HepG2 (cell line): Measurements from ENCODE around the gene PEX14. TPM values are rescaled to one million over a fixed set of nuclear protein-coding genes. Genes with fewer than 3 reads are reported as not detected.

Experiments
- AKAP8 ChIP-seq: sonication (generic); formaldehyde crosslinking; IDR thresholded peaks from 2 replicates; pipeline ENCODE4 v1.5.1; 2020; ENCODE audit warnings: mild to moderate bottlenecking, missing genetic modification reagents
- ARNTL ChIP-seq: sonication (generic); formaldehyde crosslinking; IDR thresholded peaks from 2 replicates; pipeline ENCODE4 v1.4.0; 2020; ENCODE audit warnings: mild to moderate bottlenecking, missing genetic modification reagents
- E2F1 ChIP-seq: sonication (generic); formaldehyde crosslinking; IDR thresholded peaks from 2 replicates; pipeline ENCODE4 v1.5.0; 2020; ENCODE audit warnings: missing genetic modification reagents
- ELF3 ChIP-seq: IDR thresholded peaks from 2 replicates; pipeline ENCODE4 v1.6.1; 2016; ENCODE audit warnings: missing genetic modification reagents, missing compliant biosample characterization
- FOXJ3 ChIP-seq: sonication (generic); formaldehyde crosslinking; IDR thresholded peaks from 2 replicates; pipeline ENCODE4 v1.4.0; 2020; ENCODE audit warnings: missing genetic modification reagents, mild to moderate bottlenecking, borderline replicate concordance
- HMGXB4 ChIP-seq, 2 experiments: sonication (generic) in 1 of 2; formaldehyde crosslinking in 1 of 2; IDR thresholded peaks; 2 replicates each; pipeline versions ENCODE4 v1.4.0 to v1.6.1; 2018 to 2020; ENCODE audit warnings: missing genetic modification reagents in 2 of 2, borderline replicate concordance in 1 of 2, low read depth in 1 of 2, mild to moderate bottlenecking in 1 of 2, missing biosample characterization in 1 of 2
- KLF9 ChIP-seq: IDR thresholded peaks from 2 replicates; pipeline ENCODE4 v1.6.1; 2016; ENCODE audit warnings: low read depth
- MAZ ChIP-seq, 2 experiments: sonication (generic) in 1 of 2; formaldehyde crosslinking in 1 of 2; IDR thresholded peaks; 2 replicates each; pipeline versions ENCODE4 v1.5.0 to v1.6.1; 2012 to 2020; ENCODE audit warnings: low read depth in 2 of 2, mild to moderate bottlenecking in 2 of 2, borderline replicate concordance in 1 of 2, improper control_type of control experiment in 1 of 2, low read length in 1 of 2, missing genetic modification reagents in 1 of 2, moderate library complexity in 1 of 2
- SALL1 ChIP-seq: sonication (generic); formaldehyde crosslinking; IDR thresholded peaks from 2 replicates; pipeline ENCODE4 v1.8.0; 2022; ENCODE audit warnings: mild to moderate bottlenecking, missing genetic modification reagents
- SOX13 ChIP-seq, 3 experiments: fragments of 450-650 bp in 1 of 3; sonication (generic) in 1 of 3; formaldehyde crosslinking in 1 of 3; IDR thresholded peaks in 2 of 3; conservative IDR thresholded peaks in 1 of 3; 2 replicates each; pipeline versions ENCODE4 v1.5.0 to v1.6.1; 2016 to 2020; ENCODE audit warnings: antibody characterized with exemption in 1 of 3, mild to moderate bottlenecking in 1 of 3, missing compliant biosample characterization in 1 of 3, missing genetic modification reagents in 1 of 3, moderate library complexity in 1 of 3
- TBX2 ChIP-seq: sonication (generic); formaldehyde crosslinking; IDR thresholded peaks from 2 replicates; pipeline ENCODE4 v1.5.0; 2020; ENCODE audit warnings: missing genetic modification reagents, mild to moderate bottlenecking, borderline replicate concordance
- ZBTB21 ChIP-seq: sonication (generic); formaldehyde crosslinking; IDR thresholded peaks from 2 replicates; pipeline ENCODE4 v1.4.0; 2020; ENCODE audit warnings: missing genetic modification reagents
- ZBTB38 ChIP-seq: sonication (generic); formaldehyde crosslinking; IDR thresholded peaks from 2 replicates; pipeline ENCODE4 v1.5.1; 2020; ENCODE audit warnings: mild to moderate bottlenecking, missing genetic modification reagents
- ZIK1 ChIP-seq: sonication (generic); formaldehyde crosslinking; IDR thresholded peaks from 2 replicates; pipeline ENCODE4 v1.5.0; 2020; ENCODE audit warnings: mild to moderate bottlenecking, low read depth, missing genetic modification reagents, borderline replicate concordance
- ZMYM3 ChIP-seq: sonication (generic); formaldehyde crosslinking; IDR thresholded peaks from 2 replicates; pipeline ENCODE4 v1.5.1; 2020; ENCODE audit warnings: mild to moderate bottlenecking, missing genetic modification reagents
- ZNF687 ChIP-seq: sonication (generic); formaldehyde crosslinking; IDR thresholded peaks from 2 replicates; pipeline ENCODE4 v1.5.1; 2020; ENCODE audit warnings: mild to moderate bottlenecking, missing genetic modification reagents, moderate library complexity
- polyA plus RNA-seq, 8 experiments: library from polyadenylated mRNA; depleted of rRNA in 3 of 8; stranded (reverse) in 7 of 8; unstranded in 1 of 8; fragments of >200 nt; fragmentation: Illumina TruSeq in 4 of 8; extraction: Trizol in 4 of 8; gene quantifications; 2 replicates each; pipeline versions ENCODE4 v1.2.1 to v1.2.3, GENCODE V29; 2011 to 2016; ENCODE audit warnings: low read depth in 4 of 8, missing spikeins in 1 of 8, mixed read lengths in 1 of 8; ENCODE audit not compliant: insufficient read depth in 1 of 8
- total RNA-seq, 5 experiments: library from RNA; depleted of rRNA; stranded (reverse); fragments of >200 nt; fragmentation: Illumina TruSeq; extraction: Trizol; gene quantifications; 2 replicates each; pipeline ENCODE4 v1.2.3, GENCODE V29; 2016; ENCODE audit warnings: low read depth in 1 of 5
- TF ChIP-seq, protein P1 (sequence below): sonication (generic); formaldehyde crosslinking; IDR thresholded peaks from 2 replicates; pipeline ENCODE4 v1.4.0; 2020; ENCODE audit warnings: low read depth, mild to moderate bottlenecking, missing genetic modification reagents

Gene PEX14
- total and polyA plus RNA-seq, 2 of the 13 experiments (the other 11 are each of a cell fraction or from before 2014, with no cell fraction given): 6.5 to 9.9 TPM

GRCh38 chr1:10667861-10668761 is 193.4 kb downstream of the PEX14 start (continued):
- TF ChIP-seq, protein P1, sequence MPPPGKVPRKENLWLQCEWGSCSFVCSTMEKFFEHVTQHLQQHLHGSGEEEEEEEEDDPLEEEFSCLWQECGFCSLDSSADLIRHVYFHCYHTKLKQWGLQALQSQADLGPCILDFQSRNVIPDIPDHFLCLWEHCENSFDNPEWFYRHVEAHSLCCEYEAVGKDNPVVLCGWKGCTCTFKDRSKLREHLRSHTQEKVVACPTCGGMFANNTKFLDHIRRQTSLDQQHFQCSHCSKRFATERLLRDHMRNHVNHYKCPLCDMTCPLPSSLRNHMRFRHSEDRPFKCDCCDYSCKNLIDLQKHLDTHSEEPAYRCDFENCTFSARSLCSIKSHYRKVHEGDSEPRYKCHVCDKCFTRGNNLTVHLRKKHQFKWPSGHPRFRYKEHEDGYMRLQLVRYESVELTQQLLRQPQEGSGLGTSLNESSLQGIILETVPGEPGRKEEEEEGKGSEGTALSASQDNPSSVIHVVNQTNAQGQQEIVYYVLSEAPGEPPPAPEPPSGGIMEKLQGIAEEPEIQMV: peak; percentile 53; the same call in 1 of the 2 replicates
- peak in 1 of 2 experiments; percentile 32; a peak in 1 of 4 replicates for TF ChIP-seq HMGXB4 (CRISPR knock-in tag; IDR thresholded peaks at IDR 0.05; ENCODE audit: borderline replicate concordance in 1 of 2, low read depth in 1 of 2)
- 0 out of 2 replicates have a peak, but pooled peaks have one; percentile 25 for TF ChIP-seq ZIK1 (CRISPR knock-in tag)
- TF ChIP-seq AKAP8 (CRISPR knock-in tag): 0 out of 2 replicates have a peak, but pooled peaks have one; percentile 46
- 0 out of 2 replicates have a peak, but pooled peaks have one; percentile 25 for TF ChIP-seq ZBTB38
- no peak for TF ChIP-seq ZMYM3 (CRISPR knock-in tag)
- TF ChIP-seq ARNTL (CRISPR knock-in tag): 0 out of 2 replicates have a peak, but pooled peaks have one; percentile 27
- peak; percentile 63 for TF ChIP-seq TBX2 (CRISPR knock-in tag)
- no peak for TF ChIP-seq FOXJ3 (CRISPR knock-in tag)
- TF ChIP-seq ELF3: peak; percentile 41; the same call in 1 of the 2 replicates
- TF ChIP-seq MAZ (IDR thresholded peaks at IDR 0.05; ENCODE audit: borderline replicate concordance, low read depth, low read length): no peak
- no peak for TF ChIP-seq MAZ (CRISPR knock-in tag; IDR thresholded peaks at IDR 0.05; ENCODE audit: low read depth)
- TF ChIP-seq SALL1 (CRISPR knock-in tag): 0 out of 2 replicates have a peak, but pooled peaks have one; percentile 35
- no peak for TF ChIP-seq ZBTB21 (CRISPR knock-in tag)
- TF ChIP-seq SOX13 (IDR thresholded peaks at IDR 0.05): no peak
- peak in 1 of 2 experiments; percentile 53; a peak in 1 of 4 replicates for TF ChIP-seq SOX13 (CRISPR knock-in tag; conservative IDR thresholded peaks at IDR 0.05 in 1 of 2, IDR thresholded peaks at IDR 0.05 in 1 of 2)
- 0 out of 2 replicates have a peak, but pooled peaks have one; percentile 32 for TF ChIP-seq E2F1 (CRISPR knock-in tag)
- TF ChIP-seq ZNF687 (CRISPR knock-in tag): peak; percentile 90
- TF ChIP-seq KLF9: no peak
